Esophagus squamous epithelium (tissue), 4 donors: ENCODE results near the gene KANK4.

Source experiments
- POLR2A ChIP-seq, 4 donors: fragments of 450-650 bp; IDR thresholded peaks; one replicate each; pipeline ENCODE4 v1.6.1; 2017; ENCODE audit warnings: antibody characterized with exemption in 4 of 4, mild to moderate bottlenecking in 4 of 4, moderate library complexity in 3 of 4
- TF ChIP-seq, protein P1 (sequence below), 6 experiments: fragments of 450-650 bp in 4 of 6; fragments of 200-600 bp in 2 of 6; sonication (generic) in 2 of 6; IDR thresholded peaks; one replicate each; pipeline ENCODE4 v1.5.1; 2016 to 2019; ENCODE audit warnings: antibody characterized with exemption in 6 of 6, mild to moderate bottlenecking in 4 of 6, moderate library complexity in 4 of 6

- TF ChIP-seq, protein P1, sequence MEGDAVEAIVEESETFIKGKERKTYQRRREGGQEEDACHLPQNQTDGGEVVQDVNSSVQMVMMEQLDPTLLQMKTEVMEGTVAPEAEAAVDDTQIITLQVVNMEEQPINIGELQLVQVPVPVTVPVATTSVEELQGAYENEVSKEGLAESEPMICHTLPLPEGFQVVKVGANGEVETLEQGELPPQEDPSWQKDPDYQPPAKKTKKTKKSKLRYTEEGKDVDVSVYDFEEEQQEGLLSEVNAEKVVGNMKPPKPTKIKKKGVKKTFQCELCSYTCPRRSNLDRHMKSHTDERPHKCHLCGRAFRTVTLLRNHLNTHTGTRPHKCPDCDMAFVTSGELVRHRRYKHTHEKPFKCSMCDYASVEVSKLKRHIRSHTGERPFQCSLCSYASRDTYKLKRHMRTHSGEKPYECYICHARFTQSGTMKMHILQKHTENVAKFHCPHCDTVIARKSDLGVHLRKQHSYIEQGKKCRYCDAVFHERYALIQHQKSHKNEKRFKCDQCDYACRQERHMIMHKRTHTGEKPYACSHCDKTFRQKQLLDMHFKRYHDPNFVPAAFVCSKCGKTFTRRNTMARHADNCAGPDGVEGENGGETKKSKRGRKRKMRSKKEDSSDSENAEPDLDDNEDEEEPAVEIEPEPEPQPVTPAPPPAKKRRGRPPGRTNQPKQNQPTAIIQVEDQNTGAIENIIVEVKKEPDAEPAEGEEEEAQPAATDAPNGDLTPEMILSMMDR (IDR thresholded peaks at IDR 0.05), result peak in 1 of 6 experiments; percentile 13
- no peak for TF ChIP-seq POLR2A (IDR thresholded peaks at IDR 0.05)
Measured at GRCh38 chr1:62294261-62294660, 25.0 kb downstream of the KANK4 start.
